Left ventricle myocardium inferior (tissue), 1 donor: ENCODE results near the gene MTMR3. TPM values are rescaled to one million over a fixed set of nuclear protein-coding genes. Genes with fewer than 3 reads are reported as not detected.

Experiments
- DNase-seq: peaks from one replicate; pipeline ENCODE4 v3.0.0-alpha.2; 2020
- H3K27ac ChIP-seq: fragments of 200-600 bp; replicated peaks from 2 replicates; pipeline ENCODE4 v1.8.0; 2021
- H3K27me3 ChIP-seq: fragments of 200-600 bp; 2 replicates; pipeline ENCODE4 v1.8.0; 2021; ENCODE audit warnings: low read depth
- H3K36me3 ChIP-seq: fragments of 200-600 bp; 2 replicates; pipeline ENCODE4 v1.8.0; 2021
- H3K4me1 ChIP-seq: fragments of 200-600 bp; 2 replicates; pipeline ENCODE4 v1.8.0; 2021
- H3K4me3 ChIP-seq: fragments of 200-600 bp; 2 replicates; pipeline ENCODE4 v1.8.0; 2021; ENCODE audit warnings: mild to moderate bottlenecking, moderate library complexity
- H3K9me3 ChIP-seq: fragments of 200-600 bp; replicated peaks from 2 replicates; pipeline ENCODE4 v1.8.0; 2021
- CTCF ChIP-seq: fragments of 200-600 bp; IDR thresholded peaks from 2 replicates; pipeline ENCODE4 v1.8.0; 2021; ENCODE audit warnings: antibody characterized with exemption, mild to moderate bottlenecking, borderline replicate concordance
- intact Hi-C: fragments of 100-400 bp; cut with micrococcal nuclease; formaldehyde crosslinking; loops from one replicate; pipeline ENCODE4 v1.11.0; 2022
- total RNA-seq: library from RNA; stranded (reverse); fragmentation: NEBNext Ultra II Directional; extraction: Animal tissue kit (Norgen Biotek cat#: 25700); gene quantifications from one replicate; pipeline ENCODE4 v1.2.1, GENCODE V29; 2021
- donor health status: DM: no; HTN: yes; CAD: no; lungs with severe emphysema.

The MTMR3 gene
- total RNA-seq, 1 donor from 2014 or later = 31.3 TPM

DNA sequence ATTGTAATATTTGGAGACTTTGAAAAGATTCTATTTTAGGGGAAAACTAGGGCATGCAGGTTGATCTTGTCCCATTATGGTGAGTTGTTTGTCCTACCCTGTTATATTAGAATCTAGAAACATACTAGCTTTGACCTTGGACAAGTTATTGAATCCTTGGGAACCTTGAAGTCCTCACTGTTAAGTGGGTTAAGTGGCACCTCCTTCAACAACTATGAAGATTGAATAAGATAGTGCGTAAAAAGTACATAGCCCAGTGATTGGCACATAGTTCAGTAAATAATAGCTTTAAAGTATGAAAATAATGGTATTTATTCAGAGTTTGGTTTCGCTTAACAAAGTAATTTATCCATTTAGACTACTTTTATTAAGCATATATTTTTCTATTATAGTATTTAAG lies 51.6 kb downstream of the MTMR3 start:
- no peak for TF ChIP-seq CTCF
- Histone ChIP-seq H3K4me1 (peaks cover 58% of the 10 kb centered on the region), H3K9me3 (no peaks in the 10 kb centered on the region), H3K27me3 (no peaks in the 10 kb centered on the region), H3K4me3 (no peak overlapping the region), H3K27ac (no peak overlapping the region), H3K36me3 (no peaks in the 10 kb centered on the region)
- DNase-seq = no peak
- intact Hi-C loops = no loop called here

DNA sequence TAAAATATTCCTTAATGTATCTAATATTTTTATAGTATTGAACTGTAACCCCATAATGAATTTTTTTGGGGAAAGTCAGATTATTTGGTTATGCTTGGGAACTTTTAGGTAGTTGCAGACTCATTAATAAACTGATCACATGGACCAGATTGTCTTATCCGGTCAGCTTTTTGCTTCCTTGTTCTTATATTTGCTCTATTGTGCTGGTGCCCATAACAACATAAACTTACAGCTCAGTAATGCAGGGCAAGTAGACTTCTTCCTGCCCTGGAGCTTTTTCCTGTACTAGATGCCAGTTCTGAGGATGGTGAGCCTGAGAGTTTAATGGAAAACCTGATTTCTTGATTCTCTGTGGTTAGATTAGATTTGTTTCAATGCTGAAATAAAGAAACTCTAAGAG lies 53.2 kb downstream of the MTMR3 start:
- DNase-seq = no peak
- H3K27me3 ChIP-seq = no peaks in the 10 kb centered on the region
- no peaks in the 10 kb centered on the region for H3K9me3 ChIP-seq
- H3K36me3 ChIP-seq = no peaks in the 10 kb centered on the region
- no peak overlapping the region for H3K27ac ChIP-seq
- H3K4me3 ChIP-seq = no peak overlapping the region
- no peak for TF ChIP-seq CTCF
- H3K4me1 ChIP-seq = peaks cover 66% of the 10 kb centered on the region
- intact Hi-C loops = no loop called here

GRCh38 chr22:29937940-29938693 lies 55.1 kb downstream of the MTMR3 start:
- Histone ChIP-seq H3K4me1 (peaks cover 57% of the 10 kb centered on the region), H3K4me3 (no peak overlapping the region), H3K9me3 (no peaks in the 10 kb centered on the region), H3K27ac (no peak overlapping the region), H3K27me3 (no peaks in the 10 kb centered on the region), H3K36me3 (no peaks in the 10 kb centered on the region)
- intact Hi-C loops = no loop called here
- DNase-seq = no peak
- no peak for TF ChIP-seq CTCF

GRCh38 chr22:29940526-29940925 lies 57.6 kb downstream of the MTMR3 start:
- no peak for TF ChIP-seq CTCF
- Histone ChIP-seq H3K4me1 (peaks cover 59% of the 10 kb centered on the region), H3K27me3 (no peaks in the 10 kb centered on the region), H3K27ac (no peak overlapping the region), H3K9me3 (no peaks in the 10 kb centered on the region), H3K36me3 (no peaks in the 10 kb centered on the region), H3K4me3 (no peak overlapping the region)
- intact Hi-C loops = no loop called here
- DNase-seq = no peak

GRCh38 chr22:29944339-29944738 lies 61.4 kb downstream of the MTMR3 start:
- no peaks in the 10 kb centered on the region for H3K9me3 ChIP-seq
- H3K27me3 ChIP-seq = no peaks in the 10 kb centered on the region
- peaks cover 68% of the 10 kb centered on the region for H3K4me1 ChIP-seq
- no peak for DNase-seq
- intact Hi-C loops = no loop called here
- H3K27ac ChIP-seq = no peak overlapping the region
- TF ChIP-seq CTCF = no peak
- H3K36me3 ChIP-seq = no peaks in the 10 kb centered on the region
- no peak overlapping the region for H3K4me3 ChIP-seq
